T-helper 9 cell (primary cell): ENCODE results near the gene ATP11A.

Source experiments
- DNase-seq: peaks from one replicate; pipeline ENCODE4 v3.0.0-alpha.2; 2020

ATP11A gene

GRCh38 chr13:112896736-112897602 is 207.1 kb downstream of the ATP11A start:
- DNase-seq: no peak

DNA sequence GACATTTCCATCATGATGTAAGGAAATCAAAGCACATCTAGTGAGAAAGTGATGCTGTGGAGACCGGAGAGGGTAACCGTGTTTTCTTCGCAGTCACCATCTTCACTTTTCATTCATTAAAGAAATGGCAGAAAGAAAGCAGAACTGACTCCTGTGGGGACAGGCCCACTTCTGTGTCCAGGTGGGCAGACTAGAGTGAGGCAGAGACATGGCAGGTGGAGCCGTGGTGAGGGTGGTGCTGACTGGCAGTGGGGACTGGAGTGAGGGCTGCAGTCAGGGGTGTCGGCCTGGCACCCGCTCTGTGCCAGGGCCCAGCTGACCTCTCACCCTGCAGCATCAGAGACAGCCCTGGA is 207.7 kb downstream of the ATP11A start:
- no peak for DNase-seq

DNA sequence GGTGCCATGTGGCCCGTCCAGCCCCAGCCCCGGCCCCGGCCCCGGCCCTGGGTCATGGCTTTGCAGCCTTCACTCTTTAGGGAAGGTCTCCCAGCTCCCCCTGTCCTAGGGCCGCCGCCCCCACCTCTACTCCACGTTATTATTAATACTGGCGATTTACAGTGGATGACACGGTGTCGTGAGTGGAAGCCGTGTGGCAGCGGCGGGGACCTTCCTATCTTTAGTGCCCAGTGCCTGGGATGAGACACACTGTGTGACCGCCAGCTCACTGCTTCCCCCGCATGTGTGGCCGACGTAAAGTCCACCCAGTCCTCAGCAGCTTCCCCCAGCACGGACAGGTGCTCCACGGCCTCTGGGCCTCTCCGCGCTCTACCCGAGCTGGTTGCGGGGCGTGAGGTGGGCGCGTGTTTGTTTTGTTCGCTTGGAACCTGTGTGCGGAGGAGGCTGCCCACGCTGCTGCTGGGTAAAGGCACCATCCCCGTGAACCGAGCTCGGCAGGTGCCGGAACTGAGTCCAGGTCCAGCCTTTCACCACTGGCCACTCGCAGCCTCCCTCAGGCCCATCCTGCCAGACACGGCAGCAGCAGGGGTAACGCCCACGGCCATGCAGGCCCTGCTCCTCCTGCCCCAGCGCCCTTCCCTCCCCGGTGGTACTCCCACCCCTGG is 208.2 kb downstream of the ATP11A start:
- DNase-seq: no peak

DNA sequence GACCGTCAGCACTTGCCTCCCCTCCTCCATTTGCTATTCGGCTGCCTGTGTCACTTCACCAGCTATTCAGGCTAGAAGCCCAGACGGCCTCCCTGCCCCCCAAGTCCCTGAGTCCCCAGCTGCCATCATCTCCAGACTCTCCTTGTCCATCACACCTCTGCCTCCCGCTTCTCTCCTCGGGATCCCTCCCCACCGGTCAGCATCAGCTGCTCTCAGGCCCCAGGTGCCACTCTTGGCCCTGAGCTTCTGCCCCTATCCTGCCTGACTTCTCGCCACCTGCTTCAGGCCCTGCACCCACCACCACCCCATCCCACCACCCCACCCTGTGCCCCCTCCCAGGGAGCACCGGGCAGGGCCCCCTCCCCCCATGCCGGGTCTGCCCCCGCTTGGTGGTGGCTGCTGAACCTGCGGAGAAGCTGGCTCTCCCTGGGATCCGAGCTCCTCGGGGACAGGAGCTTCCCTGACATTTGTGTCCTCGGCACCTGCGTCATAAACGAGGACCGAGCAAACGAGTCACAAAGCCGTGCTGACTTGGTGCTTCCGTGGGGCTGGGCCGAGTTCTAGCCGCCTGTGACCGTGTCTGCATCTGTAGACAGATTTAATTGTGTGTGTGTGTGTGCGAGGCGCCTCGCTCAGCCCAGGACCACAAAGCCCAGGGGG is 208.9 kb downstream of the ATP11A start:
- no peak for DNase-seq

- DNase-seq: no peak
Measured at GRCh38 chr13:112899281-112900225, 209.7 kb downstream of the ATP11A start.

GRCh38 chr13:112900226-112900600 is 210.4 kb downstream of the ATP11A start:
- no peak for DNase-seq

DNA sequence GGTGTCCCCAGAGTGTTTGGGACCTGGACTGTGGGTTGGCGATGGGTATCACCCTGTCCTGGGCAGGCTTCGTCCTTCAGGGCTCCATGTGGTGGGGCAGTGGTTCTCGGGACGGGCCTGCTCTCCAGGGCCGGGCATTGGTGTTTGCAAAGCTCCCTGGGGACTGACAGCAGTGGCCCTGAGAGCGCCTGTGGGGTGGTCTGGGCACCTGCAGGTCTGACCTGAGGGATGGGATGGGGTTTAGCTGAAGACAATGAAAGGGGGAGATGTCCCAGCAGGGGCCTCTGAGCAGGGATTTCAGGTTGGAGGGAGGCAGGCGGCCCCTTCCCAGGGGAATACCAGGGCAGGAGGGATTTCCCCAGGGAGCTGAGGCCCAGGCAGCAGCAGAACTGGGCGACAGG is 210.9 kb downstream of the ATP11A start:
- no peak for DNase-seq

DNA sequence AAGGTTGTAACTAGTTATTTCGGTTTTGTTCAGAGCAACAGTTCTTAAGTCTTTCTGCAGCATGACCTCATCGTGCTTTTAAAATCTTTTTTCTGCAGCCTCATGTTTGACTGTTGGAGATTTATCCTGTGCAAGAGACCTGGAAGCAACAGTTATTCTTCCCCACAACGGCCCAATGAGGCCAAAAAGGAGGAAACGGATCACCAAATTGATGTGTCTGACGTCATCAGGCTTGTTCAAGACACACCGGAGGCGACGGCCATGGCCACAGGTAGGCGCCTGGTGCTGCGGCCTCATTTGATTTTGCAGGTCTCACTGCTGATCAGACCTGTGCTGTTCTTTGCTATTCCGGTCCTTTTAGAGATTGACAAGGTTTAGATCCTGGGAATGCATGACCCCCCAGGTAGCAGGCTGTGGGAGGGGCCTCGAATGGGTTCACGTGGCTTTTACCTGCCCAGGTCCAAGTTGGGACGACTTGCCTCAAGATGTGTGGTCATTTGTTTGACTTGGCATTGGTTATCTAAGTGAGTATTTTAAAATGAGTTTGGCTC is 212.3 kb downstream of the ATP11A start:
- DNase-seq: no peak

- no peak for DNase-seq
Measured at GRCh38 chr13:112902669-112903068, 212.8 kb downstream of the ATP11A start.

GRCh38 chr13:112903071-112903577 is 213.3 kb downstream of the ATP11A start:
- no peak for DNase-seq

DNA sequence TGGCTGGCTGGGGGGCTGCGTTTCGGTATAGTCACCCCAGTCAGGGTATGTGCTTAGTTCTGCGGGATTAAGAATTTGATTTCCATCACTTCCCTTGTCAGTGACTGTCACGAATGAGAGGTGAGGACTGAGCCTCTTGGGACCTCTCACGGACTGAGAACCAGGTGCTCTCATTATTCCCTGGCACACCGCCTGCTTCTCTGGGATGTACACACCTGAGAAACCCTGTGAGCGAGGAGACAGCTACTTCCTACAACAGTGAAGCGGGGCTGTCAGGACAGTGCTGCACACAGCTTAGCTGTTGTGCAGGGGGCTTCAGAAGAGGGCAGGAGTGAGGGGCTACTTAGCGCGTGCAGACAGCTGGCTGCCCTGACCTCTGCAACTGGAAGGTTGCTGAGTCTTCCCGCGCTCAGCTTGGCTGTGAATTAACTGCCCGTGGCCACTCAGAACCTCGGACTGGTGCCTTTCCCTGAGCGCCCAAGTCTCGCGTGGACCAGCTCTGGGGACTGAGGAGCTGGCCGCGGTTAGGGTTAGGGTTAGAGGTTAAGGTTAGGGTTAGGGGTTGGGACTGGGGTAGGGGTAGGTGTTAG is 213.9 kb downstream of the ATP11A start:
- DNase-seq: no peak

DNA sequence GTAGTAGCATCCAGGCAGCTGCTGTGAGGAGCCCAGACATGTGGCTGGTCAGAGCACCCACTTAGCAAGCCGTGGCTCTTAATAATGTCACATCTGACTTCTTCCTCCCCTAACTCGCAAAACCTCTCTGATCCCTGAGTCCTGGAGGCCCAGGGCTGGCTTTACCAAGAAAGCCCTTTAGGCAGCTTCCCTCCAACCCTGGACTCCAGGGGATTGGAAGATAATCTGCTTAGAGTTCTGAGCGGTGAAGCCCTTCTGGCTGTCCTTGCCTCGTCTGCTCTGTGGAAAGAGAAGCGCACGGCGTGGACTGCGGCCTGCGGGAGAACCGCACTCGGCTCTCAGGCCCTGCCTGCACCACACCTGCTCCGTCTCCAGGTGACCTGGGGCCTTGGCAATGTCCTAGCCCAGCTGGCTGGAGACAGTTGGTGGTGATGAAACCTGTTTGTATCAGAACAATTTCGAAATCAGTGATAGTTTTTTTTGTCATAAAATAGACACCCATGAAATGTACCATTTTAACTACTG is 214.7 kb downstream of the ATP11A start:
- DNase-seq: no peak

GRCh38 chr13:112905086-112905485 is 215.2 kb downstream of the ATP11A start:
- DNase-seq: no peak

DNA sequence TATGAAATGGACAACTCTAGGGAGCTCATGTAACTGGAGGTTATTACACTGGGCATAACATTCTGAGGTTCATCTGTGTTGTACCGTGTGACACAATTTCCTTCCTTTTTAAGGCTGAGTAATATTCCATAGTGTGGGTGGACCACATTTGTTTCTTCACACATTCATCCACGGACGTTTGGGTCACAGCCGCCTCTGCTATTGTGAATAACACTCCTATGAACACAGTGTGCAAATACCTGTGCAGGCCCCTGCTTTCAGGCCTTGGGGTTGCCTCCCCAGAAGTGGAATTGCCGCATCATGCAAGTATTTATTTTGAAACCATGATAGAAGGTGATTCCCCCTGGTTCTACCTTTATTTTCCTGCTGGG is 215.8 kb downstream of the ATP11A start:
- no peak for DNase-seq

DNA sequence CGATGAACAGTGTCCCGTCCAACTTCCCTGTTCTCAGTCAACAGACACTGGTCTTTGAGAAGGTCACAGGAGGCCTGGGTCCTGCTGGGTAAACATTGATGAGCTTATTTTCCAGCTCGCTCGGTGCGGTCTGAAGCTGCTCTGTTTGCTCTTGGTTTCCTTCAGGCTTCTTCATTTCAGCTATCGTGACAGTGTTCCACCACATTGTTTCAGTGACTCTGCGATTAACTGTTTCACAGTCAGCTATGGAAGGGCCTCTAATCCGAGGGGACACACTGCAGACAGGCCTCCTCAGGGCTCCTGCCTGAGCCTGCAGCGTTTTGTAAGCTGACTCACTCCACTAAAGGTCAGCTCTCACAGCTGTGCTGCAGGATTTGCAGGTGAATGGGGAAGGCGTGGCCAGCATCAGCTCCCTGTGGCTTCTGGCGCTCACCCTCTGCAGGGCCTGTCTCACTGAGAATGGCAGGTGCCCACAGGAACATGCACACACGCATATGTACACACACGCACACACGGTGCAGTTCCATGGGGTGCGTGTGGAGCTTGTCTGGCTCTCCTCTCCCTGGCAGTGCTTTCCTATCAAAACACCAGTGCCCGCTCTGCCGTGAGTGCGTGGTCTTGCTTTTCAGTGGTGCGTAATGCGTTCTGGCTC is 216.3 kb downstream of the ATP11A start:
- no peak for DNase-seq

GRCh38 chr13:112907286-112907685 is 217.4 kb downstream of the ATP11A start:
- no peak for DNase-seq

GRCh38 chr13:112907871-112908331 is 218.1 kb downstream of the ATP11A start:
- DNase-seq: no peak

- no peak for DNase-seq
Measured at GRCh38 chr13:112908342-112908741, 218.5 kb downstream of the ATP11A start.

DNA sequence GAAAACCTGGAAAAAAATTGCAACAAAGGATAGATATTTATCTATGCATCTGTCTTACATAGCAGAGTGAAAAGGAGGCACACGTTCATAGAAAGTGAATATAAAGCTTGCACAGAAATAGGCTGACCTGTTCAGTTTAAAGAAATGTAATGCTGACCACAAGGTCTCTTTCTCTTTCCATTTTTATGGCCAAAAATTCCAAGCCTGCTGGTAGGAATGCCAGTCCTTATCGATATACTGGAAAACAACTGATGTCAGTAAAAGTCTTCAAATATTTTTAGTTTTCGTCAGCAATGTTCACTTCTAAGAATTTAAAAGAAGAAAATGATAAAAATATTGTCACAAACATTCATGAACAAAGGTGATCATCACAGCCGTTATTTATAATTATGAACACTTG is 220.2 kb downstream of the ATP11A start:
- DNase-seq: no peak

DNA sequence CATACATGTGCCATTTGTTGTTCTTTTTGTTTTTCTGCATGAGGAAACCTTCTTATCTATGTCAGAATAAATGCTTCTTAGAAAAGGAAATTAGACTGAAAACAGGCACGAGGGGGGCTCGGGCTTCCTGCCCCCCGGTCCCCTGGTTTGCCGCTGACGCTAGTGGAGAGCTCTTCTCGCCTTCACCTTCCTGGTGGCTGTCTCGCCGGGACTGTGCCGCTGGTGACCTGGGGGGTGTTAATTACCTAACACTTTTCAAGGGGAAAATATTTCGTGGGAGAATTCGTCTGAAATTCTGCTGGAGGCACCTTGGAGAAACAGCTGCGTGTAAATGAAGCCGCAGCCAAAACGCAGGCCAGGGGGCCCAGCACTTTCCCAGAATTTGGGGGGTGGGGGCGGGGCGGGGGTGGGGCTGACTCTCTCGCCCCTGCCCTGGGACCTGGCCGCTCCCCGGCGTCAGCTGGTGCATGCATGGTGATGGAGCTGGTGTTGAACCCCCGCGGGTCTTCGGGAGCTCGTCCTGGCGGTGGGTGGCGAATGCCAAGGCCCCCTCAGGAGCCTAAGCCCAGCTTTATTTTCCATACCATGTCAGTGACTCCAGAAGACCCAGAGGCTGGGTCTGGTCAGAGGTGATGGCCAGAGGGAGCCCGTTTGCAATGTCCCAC is 220.9 kb downstream of the ATP11A start:
- DNase-seq: no peak
